Measurements from ENCODE around the gene GABBR2. TPM values are rescaled to one million over a fixed set of nuclear protein-coding genes. Genes with fewer than 3 reads are reported as not detected.

Gene GABBR2
- total and polyA plus RNA-seq, 2 of the 8 experiments (the other 6 are each of a cell fraction or from before 2014, with no cell fraction given), result 0.50 to 1.2 TPM

DNA sequence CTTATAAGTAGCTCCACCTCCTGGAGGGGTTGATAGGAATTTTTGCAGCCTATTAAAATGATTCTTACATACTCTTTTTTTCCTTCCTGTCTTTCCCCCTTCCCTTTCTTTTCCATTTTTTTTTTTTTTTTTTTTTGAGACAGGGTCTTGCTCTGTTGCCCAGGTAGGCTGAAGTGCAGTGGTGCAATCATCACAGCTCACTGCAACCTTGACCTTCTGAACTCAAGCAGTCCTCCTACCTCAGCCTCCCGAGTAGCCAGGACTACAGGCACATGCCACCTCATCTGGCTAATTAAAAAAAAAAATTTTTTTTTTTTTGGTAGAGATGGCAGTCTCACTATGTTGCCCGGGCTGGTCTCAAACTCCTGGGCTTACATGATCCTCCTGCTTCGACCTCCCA, 448.9 kb downstream of the GABBR2 start:
- H3K9me3 ChIP-seq (ENCODE audit: insufficient read depth in 2 of 2, low read depth in 1 of 2, low read length in 1 of 2), result no peaks in the 10 kb centered on the region
- H3K4ac ChIP-seq (replicated peaks; ENCODE audit: insufficient read length, low read depth, low read length), result no peak overlapping the region
- H2BK15ac ChIP-seq (ENCODE audit: low read length), result no peak overlapping the region
- no peak overlapping the region for H4K8ac ChIP-seq (ENCODE audit: extremely low read depth, insufficient read depth, low read length)
- no peak overlapping the region for H3K4me3 ChIP-seq (ENCODE audit: extremely low read depth in 1 of 4, insufficient read depth in 2 of 4, low read depth in 3 of 4, low read length in 4 of 4)
- H3K27ac ChIP-seq (ENCODE audit: low read depth, low read length), result no peak overlapping the region
- H3K79me1 ChIP-seq (ENCODE audit: low read depth, low read length), result peaks cover 2% of the 10 kb centered on the region; the same call in 1 of the 2 replicates
- no peak for FAIRE-seq
- no peaks in the 10 kb centered on the region for H3K27me3 ChIP-seq (replicated peaks in 1 of 4; ENCODE audit: control insufficient read depth in 3 of 4, extremely low read depth in 1 of 4, insufficient read depth in 3 of 4, low read length in 3 of 4)
- H4K5ac ChIP-seq (ENCODE audit: insufficient read length, low read depth, low read length), result no peak overlapping the region
- 97% methylated on average over 3 of the region's 3 CpGs; no CpG with 5 or more reads in 1 of the 2 experiments for WGBS, 2 experiments (ENCODE audit: extremely low coverage in 1 of 2, insufficient coverage in 1 of 2, insufficient read length in 1 of 2, insufficient replicate concordance in 2 of 2, low coverage in 1 of 2, low lambda C conversion rate in 2 of 2, missing lambda C conversion rate in 1 of 2)
- no peak overlapping the region for H3K56ac ChIP-seq (replicated peaks; ENCODE audit: insufficient read length, low read depth, low read length)
- no peak for DNase-seq (ENCODE audit: low read depth in 1 of 2, low spot score in 2 of 2)
- peaks cover 0 to 3% (median 1%) of the 10 kb centered on the region in 4 experiments; a peak in 4 of 7 replicates for H3K4me1 ChIP-seq (replicated peaks in 1 of 4; ENCODE audit: control insufficient read depth in 3 of 4, insufficient read depth in 4 of 4, low read length in 3 of 4)
- no peaks in the 10 kb centered on the region for H3K36me3 ChIP-seq (ENCODE audit: control insufficient read depth in 2 of 4, insufficient read depth in 4 of 4, low read length in 3 of 4)
- H3K23me2 ChIP-seq (ENCODE audit: low read depth, low read length), result peaks cover 13% of the 10 kb centered on the region; the same call in 1 of the 2 replicates
- H2BK5ac ChIP-seq (ENCODE audit: low read depth, low read length), result no peak overlapping the region
- no peak overlapping the region for H2BK12ac ChIP-seq (ENCODE audit: low read depth, low read length)
- no peak overlapping the region for H3K23ac ChIP-seq (ENCODE audit: insufficient read length)
- H2AFZ ChIP-seq (ENCODE audit: low read length), result no peak overlapping the region
- H3K9ac ChIP-seq (replicated peaks in 1 of 4; ENCODE audit: extremely low read depth in 1 of 4, low read depth in 3 of 4, low read length in 3 of 4), result no peak overlapping the region
- no peak overlapping the region for H2BK20ac ChIP-seq (ENCODE audit: low read length)
- no peak overlapping the region for H4K91ac ChIP-seq (replicated peaks; ENCODE audit: insufficient read length, low read length)
- POLR2A ChIA-PET (ENCODE audit: partially characterized antibody), result no interaction called here
- peaks cover 0 to under 1% of the 10 kb centered on the region in 2 experiments; a peak in 1 of 4 replicates for H3K79me2 ChIP-seq (ENCODE audit: control insufficient read depth in 1 of 2, insufficient read depth in 2 of 2, low read length in 2 of 2)
- H3K18ac ChIP-seq (ENCODE audit: extremely low read depth, low read length), result no peak overlapping the region
- H4K20me1 ChIP-seq (replicated peaks in 1 of 2; ENCODE audit: control insufficient read depth in 1 of 2, insufficient read depth in 2 of 2, low read length in 2 of 2), result peaks cover 0 to 1% of the 10 kb centered on the region in 2 experiments
- H3K14ac ChIP-seq (ENCODE audit: insufficient read length), result no peak overlapping the region
- CTCF ChIA-PET (ENCODE audit: partially characterized antibody), result interaction anchor here (0.9 to 2.7 kb wide), 12 partner anchors 18 to 188 kb away, joined by 3 to 12 read pairs (median 6); no protein-coding TSS in a partner anchor
- H2BK120ac ChIP-seq (replicated peaks; ENCODE audit: low read depth, low read length), result no peak overlapping the region
- no peak overlapping the region for H2AK5ac ChIP-seq (ENCODE audit: low read depth, low read length)
- no peak overlapping the region for H3K4me2 ChIP-seq (ENCODE audit: insufficient read depth in 1 of 2, low read depth in 2 of 2, low read length in 2 of 2)
- TF ChIP-seq, protein P1, sequence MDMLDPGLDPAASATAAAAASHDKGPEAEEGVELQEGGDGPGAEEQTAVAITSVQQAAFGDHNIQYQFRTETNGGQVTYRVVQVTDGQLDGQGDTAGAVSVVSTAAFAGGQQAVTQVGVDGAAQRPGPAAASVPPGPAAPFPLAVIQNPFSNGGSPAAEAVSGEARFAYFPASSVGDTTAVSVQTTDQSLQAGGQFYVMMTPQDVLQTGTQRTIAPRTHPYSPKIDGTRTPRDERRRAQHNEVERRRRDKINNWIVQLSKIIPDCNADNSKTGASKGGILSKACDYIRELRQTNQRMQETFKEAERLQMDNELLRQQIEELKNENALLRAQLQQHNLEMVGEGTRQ (IDR thresholded peaks at IDR 0.05; ENCODE audit: low read length), result no peak
- TF ChIP-seq SUZ12 (IDR thresholded peaks at IDR 0.05; ENCODE audit: low read length) (no peak), CHD2 (IDR thresholded peaks at IDR 0.05; ENCODE audit: low read length) (no peak), SIX5 (IDR thresholded peaks at IDR 0.05; ENCODE audit: low read depth, low read length) (no peak), GABPA (IDR thresholded peaks at IDR 0.05; ENCODE audit: borderline replicate concordance, insufficient read depth, low read length) (no peak), TBP (IDR thresholded peaks at IDR 0.05; ENCODE audit: low read depth, low read length) (no peak), KDM5A (IDR thresholded peaks at IDR 0.05; ENCODE audit: low read length) (no peak), POU5F1 (IDR thresholded peaks at IDR 0.05; ENCODE audit: low read depth, low read length) (no peak), PHF8 (conservative IDR thresholded peaks at IDR 0.05; ENCODE audit: low read depth, low read length) (no peak), GTF2F1 (IDR thresholded peaks at IDR 0.05; ENCODE audit: borderline replicate concordance, low read depth, low read length) (no peak), CBX8 (IDR thresholded peaks at IDR 0.05; ENCODE audit: borderline replicate concordance, low read depth, low read length) (no peak), RAD21 (IDR thresholded peaks at IDR 0.05 in 1 of 2, conservative IDR thresholded peaks at IDR 0.05 in 1 of 2; ENCODE audit: low read depth in 2 of 2, low read length in 2 of 2) (no peak), BCL11A (IDR thresholded peaks at IDR 0.05; ENCODE audit: low read depth in 2 of 2, low read length in 2 of 2) (no peak)

Data from H1 (cell line).